ENCODE results near the gene NUP210. TPM values are rescaled to one million over a fixed set of nuclear protein-coding genes. Genes with fewer than 3 reads are reported as not detected.

Gene NUP210
- total and polyA plus RNA-seq, 2 donors (not counting 3 experiments of a cell fraction or from before 2014, with no cell fraction given) = 0.14 to 0.84 TPM

GRCh38 chr3:13349823-13350222, 70.3 kb downstream of the NUP210 start:
- no peak for FAIRE-seq
- no peak overlapping the region for H3K4me2 ChIP-seq (ENCODE audit: insufficient read depth, low read length)
- no peaks in the 10 kb centered on the region for H3K79me2 ChIP-seq (ENCODE audit: control insufficient read depth, insufficient read depth, low read length)
- no peak for DNase-seq (ENCODE audit: low read depth, low spot score)
- H3K4me3 ChIP-seq (replicated peaks in 1 of 3; ENCODE audit: insufficient read depth in 1 of 3, low read depth in 1 of 3, low read length in 3 of 3) = no peak overlapping the region
- no peaks in the 10 kb centered on the region for H3K27me3 ChIP-seq (ENCODE audit: control insufficient read depth in 2 of 2, insufficient read depth in 2 of 2, low read length in 2 of 2)
- no peak overlapping the region for H3K9ac ChIP-seq (replicated peaks; ENCODE audit: extremely low read depth, insufficient read depth, low read length)
- CTCF ChIA-PET = no interaction called here
- no TSS peak for BruUV-seq (replicated peaks)
- dilution Hi-C loops (cut with MboI; ENCODE audit: extremely low pct_ligation_motif_present, low sequenced_read_pairs) = no loop called here
- TF ChIP-seq POLR2A (IDR thresholded peaks at IDR 0.05; ENCODE audit: low read depth, low read length) (no peak), MYC (IDR thresholded peaks at IDR 0.05; ENCODE audit: low read depth, low read length) (no peak), MAX (IDR thresholded peaks at IDR 0.05; ENCODE audit: insufficient read depth, insufficient read length) (no peak), FOS (IDR thresholded peaks at IDR 0.05; ENCODE audit: borderline replicate concordance, insufficient read depth, low read length) (no peak), GATA2 (IDR thresholded peaks at IDR 0.05; ENCODE audit: insufficient read depth, insufficient read length, low read depth, low read length) (no peak), EZH2 (IDR thresholded peaks at IDR 0.05; ENCODE audit: borderline replicate concordance, low read depth, low read length, severe bottlenecking) (no peak), POLR2AphosphoS5 (IDR thresholded peaks at IDR 0.05; ENCODE audit: insufficient read depth, low read depth, low read length) (no peak), JUN (IDR thresholded peaks at IDR 0.05; ENCODE audit: borderline replicate concordance, insufficient read depth, insufficient read length, low read depth) (no peak), CTCF (IDR thresholded peaks at IDR 0.05; ENCODE audit: extremely low read depth in 1 of 2, insufficient read depth in 1 of 2, low read depth in 1 of 2, low read length in 2 of 2) (no peak)
- H3K4me1 ChIP-seq (ENCODE audit: control insufficient read depth, extremely low read depth, insufficient read depth, low read length) = no peaks in the 10 kb centered on the region
- no peaks in the 10 kb centered on the region for H3K9me3 ChIP-seq (replicated peaks; ENCODE audit: control insufficient read depth, insufficient read depth, low read length)
- H3K9me1 ChIP-seq (replicated peaks; ENCODE audit: control insufficient read depth, extremely low read depth, insufficient read depth, low read length) = no peaks in the 10 kb centered on the region
- intact Hi-C loops (cut with micrococcal nuclease) = no loop called here
- no peaks in the 10 kb centered on the region for H4K20me1 ChIP-seq (replicated peaks; ENCODE audit: control insufficient read depth, extremely low read depth, insufficient read depth, low read length)
- no peak overlapping the region for H3K27ac ChIP-seq (ENCODE audit: insufficient read depth, low read depth, low read length)
- H2AFZ ChIP-seq (ENCODE audit: low read depth, low read length) = no peak overlapping the region
- H3K36me3 ChIP-seq (ENCODE audit: control insufficient read depth in 2 of 2, extremely low read depth in 1 of 2, insufficient read depth in 2 of 2, low read length in 2 of 2) = no peaks in the 10 kb centered on the region
- POLR2A ChIA-PET = no interaction called here

Data from endothelial cell of umbilical vein (primary cell).